ENCODE data around the gene MINDY4. TPM values are rescaled to one million over a fixed set of nuclear protein-coding genes. Genes with fewer than 3 reads are reported as not detected.

MINDY4 gene
- total RNA-seq, 1 donor from 2014 or later, result 5.3 TPM

GRCh38 chr7:30751696-30752273, 19.4 kb upstream of the MINDY4 start, which contains the start of gene INMT:
INMT (plus strand) TSS chr7:30752135; CDS start chr7:30752151, 16 bp downstream.
- H3K27me3 ChIP-seq (ENCODE audit: control insufficient read depth, insufficient read depth, low read length), result peaks cover 3% of the 10 kb centered on the region
- no peaks in the 10 kb centered on the region for H3K36me3 ChIP-seq (ENCODE audit: control insufficient read depth, insufficient read depth, low read length)
- TF ChIP-seq CTCF (IDR thresholded peaks at IDR 0.05; ENCODE audit: insufficient read depth, low read length, poor library complexity, severe bottlenecking), result no peak
- DNase-seq (ENCODE audit: low read depth), result no peak
- H3K4me3 ChIP-seq (ENCODE audit: low read depth, low read length), result no peak within 1 kb of the TSS

GRCh38 chr7:30752484-30752883, 18.7 kb upstream of the MINDY4 start:
- DNase-seq (ENCODE audit: low read depth), result no peak
- Histone ChIP-seq H3K27me3 (ENCODE audit: control insufficient read depth, insufficient read depth, low read length) (peaks cover 7% of the 10 kb centered on the region), H3K36me3 (ENCODE audit: control insufficient read depth, insufficient read depth, low read length) (no peaks in the 10 kb centered on the region), H3K4me3 (ENCODE audit: low read depth, low read length) (no peak overlapping the region)
- no peak for TF ChIP-seq CTCF (IDR thresholded peaks at IDR 0.05; ENCODE audit: insufficient read depth, low read length, poor library complexity, severe bottlenecking)

- Histone ChIP-seq H3K4me3 (ENCODE audit: low read depth, low read length) (no peak overlapping the region), H3K36me3 (ENCODE audit: control insufficient read depth, insufficient read depth, low read length) (no peaks in the 10 kb centered on the region), H3K27me3 (ENCODE audit: control insufficient read depth, insufficient read depth, low read length) (peaks cover 7% of the 10 kb centered on the region)
- no peak for DNase-seq (ENCODE audit: low read depth)
- no peak for TF ChIP-seq CTCF (IDR thresholded peaks at IDR 0.05; ENCODE audit: insufficient read depth, low read length, poor library complexity, severe bottlenecking)
Measured at GRCh38 chr7:30752979-30753378, 18.2 kb upstream of the MINDY4 start.

GRCh38 chr7:30754315-30754877, 16.8 kb upstream of the MINDY4 start:
- Histone ChIP-seq H3K4me3 (ENCODE audit: low read depth, low read length) (no peak overlapping the region), H3K27me3 (ENCODE audit: control insufficient read depth, insufficient read depth, low read length) (peaks cover 9% of the 10 kb centered on the region), H3K36me3 (ENCODE audit: control insufficient read depth, insufficient read depth, low read length) (no peaks in the 10 kb centered on the region)
- no peak for DNase-seq (ENCODE audit: low read depth)
- no peak for TF ChIP-seq CTCF (IDR thresholded peaks at IDR 0.05; ENCODE audit: insufficient read depth, low read length, poor library complexity, severe bottlenecking)

- DNase-seq (ENCODE audit: low read depth), result no peak
- Histone ChIP-seq H3K27me3 (ENCODE audit: control insufficient read depth, insufficient read depth, low read length) (peaks cover 9% of the 10 kb centered on the region), H3K4me3 (ENCODE audit: low read depth, low read length) (no peak overlapping the region), H3K36me3 (ENCODE audit: control insufficient read depth, insufficient read depth, low read length) (no peaks in the 10 kb centered on the region)
- no peak for TF ChIP-seq CTCF (IDR thresholded peaks at IDR 0.05; ENCODE audit: insufficient read depth, low read length, poor library complexity, severe bottlenecking)
Measured at GRCh38 chr7:30755384-30756154, 15.6 kb upstream of the MINDY4 start.
